Measurements from ENCODE around the gene CNOT11.
"Not testable (repeated sequence)": the region's sequence is repeated elsewhere in the genome, so short reads cannot be mapped to it uniquely, and the experiment has no call there.

DNA sequence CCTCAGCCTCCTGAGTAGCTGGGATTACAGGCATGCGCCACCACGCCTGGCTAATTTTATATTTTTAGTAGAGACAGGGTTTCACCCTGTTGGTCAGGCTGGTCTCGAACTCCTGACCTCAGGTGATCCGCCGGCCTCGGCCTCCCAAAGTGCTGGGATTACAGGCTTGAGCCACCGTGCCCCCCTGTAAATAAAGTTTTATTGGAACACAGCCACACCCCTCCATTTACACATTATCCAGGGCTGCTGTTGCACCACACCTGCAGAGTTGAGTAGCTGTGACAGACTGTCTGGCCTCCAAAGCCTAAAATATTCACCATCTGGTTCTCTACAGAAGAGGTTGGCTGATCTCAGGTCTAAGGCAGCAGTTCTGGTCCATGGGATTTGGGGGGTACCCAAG lies 32.6 kb upstream of the CNOT11 start:
- TF ChIP-seq, protein P1, sequence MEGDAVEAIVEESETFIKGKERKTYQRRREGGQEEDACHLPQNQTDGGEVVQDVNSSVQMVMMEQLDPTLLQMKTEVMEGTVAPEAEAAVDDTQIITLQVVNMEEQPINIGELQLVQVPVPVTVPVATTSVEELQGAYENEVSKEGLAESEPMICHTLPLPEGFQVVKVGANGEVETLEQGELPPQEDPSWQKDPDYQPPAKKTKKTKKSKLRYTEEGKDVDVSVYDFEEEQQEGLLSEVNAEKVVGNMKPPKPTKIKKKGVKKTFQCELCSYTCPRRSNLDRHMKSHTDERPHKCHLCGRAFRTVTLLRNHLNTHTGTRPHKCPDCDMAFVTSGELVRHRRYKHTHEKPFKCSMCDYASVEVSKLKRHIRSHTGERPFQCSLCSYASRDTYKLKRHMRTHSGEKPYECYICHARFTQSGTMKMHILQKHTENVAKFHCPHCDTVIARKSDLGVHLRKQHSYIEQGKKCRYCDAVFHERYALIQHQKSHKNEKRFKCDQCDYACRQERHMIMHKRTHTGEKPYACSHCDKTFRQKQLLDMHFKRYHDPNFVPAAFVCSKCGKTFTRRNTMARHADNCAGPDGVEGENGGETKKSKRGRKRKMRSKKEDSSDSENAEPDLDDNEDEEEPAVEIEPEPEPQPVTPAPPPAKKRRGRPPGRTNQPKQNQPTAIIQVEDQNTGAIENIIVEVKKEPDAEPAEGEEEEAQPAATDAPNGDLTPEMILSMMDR (conservative IDR thresholded peaks at IDR 0.05 in 1 of 2, IDR thresholded peaks at IDR 0.05 in 1 of 2; ENCODE audit: extremely low read depth in 1 of 2, insufficient read depth in 1 of 2, low read depth in 1 of 2, low read length in 2 of 2) = not testable (repeated sequence)
- TF ChIP-seq EZH2 (IDR thresholded peaks at IDR 0.05; ENCODE audit: borderline replicate concordance, low read length) = not testable (repeated sequence)
